ENCODE results near the gene COL18A1.

GRCh38 chr21:45494135-45494850, 89.3 kb downstream of the COL18A1 start:
- TF ChIP-seq, protein P1, sequence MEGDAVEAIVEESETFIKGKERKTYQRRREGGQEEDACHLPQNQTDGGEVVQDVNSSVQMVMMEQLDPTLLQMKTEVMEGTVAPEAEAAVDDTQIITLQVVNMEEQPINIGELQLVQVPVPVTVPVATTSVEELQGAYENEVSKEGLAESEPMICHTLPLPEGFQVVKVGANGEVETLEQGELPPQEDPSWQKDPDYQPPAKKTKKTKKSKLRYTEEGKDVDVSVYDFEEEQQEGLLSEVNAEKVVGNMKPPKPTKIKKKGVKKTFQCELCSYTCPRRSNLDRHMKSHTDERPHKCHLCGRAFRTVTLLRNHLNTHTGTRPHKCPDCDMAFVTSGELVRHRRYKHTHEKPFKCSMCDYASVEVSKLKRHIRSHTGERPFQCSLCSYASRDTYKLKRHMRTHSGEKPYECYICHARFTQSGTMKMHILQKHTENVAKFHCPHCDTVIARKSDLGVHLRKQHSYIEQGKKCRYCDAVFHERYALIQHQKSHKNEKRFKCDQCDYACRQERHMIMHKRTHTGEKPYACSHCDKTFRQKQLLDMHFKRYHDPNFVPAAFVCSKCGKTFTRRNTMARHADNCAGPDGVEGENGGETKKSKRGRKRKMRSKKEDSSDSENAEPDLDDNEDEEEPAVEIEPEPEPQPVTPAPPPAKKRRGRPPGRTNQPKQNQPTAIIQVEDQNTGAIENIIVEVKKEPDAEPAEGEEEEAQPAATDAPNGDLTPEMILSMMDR (IDR thresholded peaks at IDR 0.05), result no peak
- TF ChIP-seq POLR2A (IDR thresholded peaks at IDR 0.05), result no peak
